Gastroesophageal sphincter (tissue), 4 donors: ENCODE results near the gene ZC3H15. TPM values are rescaled to one million over a fixed set of nuclear protein-coding genes. Genes with fewer than 3 reads are reported as not detected.

Source experiments
- ATAC-seq: fragments of 150-250 bp; one replicate; pipeline ENCODE4 v1.9.1; 2016; ENCODE audit warnings: mild to moderate bottlenecking, moderate library complexity
- H3K27ac ChIP-seq, 4 donors: fragments of 200-600 bp; sonication (generic) in 3 of 4; 1 replicate in 3 of 4; 2 replicates in 1 of 4; pipeline ENCODE4 v1.5.1; 2016 to 2019
- H3K27me3 ChIP-seq: fragments of 200-600 bp; sonication (generic); one replicate; pipeline ENCODE4 v1.5.1; 2019
- H3K36me3 ChIP-seq, 2 donors: fragments of 200-600 bp; sonication (generic); one replicate each; pipeline ENCODE4 v1.5.1; 2019; ENCODE audit warnings: control low read depth in 1 of 2
- H3K4me1 ChIP-seq, 3 donors: fragments of 200-600 bp; sonication (generic); 1 replicate in 2 of 3; 2 replicates in 1 of 3; pipeline ENCODE4 v1.5.1; 2016 to 2019; ENCODE audit warnings: control low read depth in 2 of 3
- H3K4me3 ChIP-seq, 2 donors: fragments of 200-600 bp; sonication (generic); one replicate each; pipeline ENCODE4 v1.5.1; 2019; ENCODE audit warnings: mild to moderate bottlenecking in 1 of 2, moderate library complexity in 1 of 2
- H3K9me3 ChIP-seq, 3 donors: fragments of 200-600 bp; sonication (generic); one replicate each; pipeline ENCODE4 v1.5.1; 2017 to 2019; ENCODE audit warnings: control low read depth in 2 of 3
- CTCF ChIP-seq, 4 experiments: fragments of 200-600 bp in 2 of 4; fragments of 450-650 bp in 2 of 4; sonication (generic) in 1 of 4; IDR thresholded peaks; one replicate each; pipeline ENCODE4 v1.5.1; 2017 to 2019; ENCODE audit warnings: antibody characterized with exemption in 4 of 4, mild to moderate bottlenecking in 2 of 4, moderate library complexity in 2 of 4
- EP300 ChIP-seq: sonication (generic); formaldehyde crosslinking; IDR thresholded peaks from one replicate; pipeline ENCODE4 v1.6.1; 2017; ENCODE audit warnings: antibody characterized with exemption, mild to moderate bottlenecking
- POLR2A ChIP-seq, 2 donors: fragments of 450-650 bp; IDR thresholded peaks; one replicate each; pipeline ENCODE4 v1.6.1; 2017; ENCODE audit warnings: antibody characterized with exemption in 2 of 2, mild to moderate bottlenecking in 2 of 2, moderate library complexity in 1 of 2
- POLR2AphosphoS5 ChIP-seq: sonication (generic); formaldehyde crosslinking; IDR thresholded peaks from one replicate; pipeline ENCODE4 v1.6.1; 2017; ENCODE audit warnings: antibody characterized with exemption
- WGBS, 2 donors: methylation state at CpG; one replicate each; pipeline ENCODE4 v1.1.5; 2018; ENCODE audit warnings: low coverage in 1 of 2; 5-methylcytosine and 5-hydroxymethylcytosine counted together
- total RNA-seq, 4 donors: library from RNA; depleted of rRNA; stranded (reverse); fragments of >200 nt; gene quantifications; one replicate each; pipeline ENCODE4 v1.1.0, GENCODE V29; 2016

ZC3H15 gene
- total RNA-seq, 4 donors from 2014 or later = 46.3 to 74.6 (median 67.4) TPM

DNA sequence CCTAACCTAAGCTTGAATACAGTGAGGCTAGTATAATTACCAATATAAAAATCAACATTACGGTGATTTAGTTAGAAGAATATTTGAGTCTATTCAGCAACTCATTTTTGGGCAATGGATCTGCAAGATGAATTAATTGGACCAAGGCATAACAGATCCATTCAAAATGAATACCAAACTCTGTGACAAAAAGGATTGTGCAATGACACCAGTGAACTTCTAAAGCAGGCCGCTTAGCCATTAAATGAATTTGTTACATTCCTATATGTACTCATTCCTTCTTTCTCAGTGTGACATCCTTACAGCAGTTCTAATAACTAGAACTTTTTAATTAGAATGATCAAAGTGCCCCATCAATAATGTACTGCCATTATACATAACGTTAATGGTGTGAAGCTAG, 44.3 kb downstream of the ZC3H15 start:
- WGBS, 2 donors = 83 to 87% methylated on average over 3 of the region's 3 CpGs

GRCh38 chr2:186531257-186531775, 45.3 kb downstream of the ZC3H15 start:
- ATAC-seq = no peak
- H3K4me1 ChIP-seq = no peaks in the 10 kb centered on the region
- no peak overlapping the region for H3K4me3 ChIP-seq
- TF ChIP-seq EP300 (no peak), POLR2AphosphoS5 (no peak), POLR2A (IDR thresholded peaks at IDR 0.05) (no peak), CTCF (IDR thresholded peaks at IDR 0.05) (no peak)
- H3K27ac ChIP-seq = no peak overlapping the region
- H3K27me3 ChIP-seq = no peaks in the 10 kb centered on the region
- no peaks in the 10 kb centered on the region for H3K9me3 ChIP-seq
- no peaks in the 10 kb centered on the region for H3K36me3 ChIP-seq

More for the DNA sequence above, 44.3 kb downstream of the ZC3H15 start:
- Histone ChIP-seq H3K4me1 (no peaks in the 10 kb centered on the region), H3K4me3 (no peak overlapping the region), H3K27ac (no peak overlapping the region), H3K27me3 (no peaks in the 10 kb centered on the region), H3K36me3 (no peaks in the 10 kb centered on the region), H3K9me3 (no peaks in the 10 kb centered on the region)
- TF ChIP-seq CTCF (IDR thresholded peaks at IDR 0.05) (no peak), EP300 (no peak), POLR2A (IDR thresholded peaks at IDR 0.05) (no peak), POLR2AphosphoS5 (no peak)
- ATAC-seq = no peak

DNA sequence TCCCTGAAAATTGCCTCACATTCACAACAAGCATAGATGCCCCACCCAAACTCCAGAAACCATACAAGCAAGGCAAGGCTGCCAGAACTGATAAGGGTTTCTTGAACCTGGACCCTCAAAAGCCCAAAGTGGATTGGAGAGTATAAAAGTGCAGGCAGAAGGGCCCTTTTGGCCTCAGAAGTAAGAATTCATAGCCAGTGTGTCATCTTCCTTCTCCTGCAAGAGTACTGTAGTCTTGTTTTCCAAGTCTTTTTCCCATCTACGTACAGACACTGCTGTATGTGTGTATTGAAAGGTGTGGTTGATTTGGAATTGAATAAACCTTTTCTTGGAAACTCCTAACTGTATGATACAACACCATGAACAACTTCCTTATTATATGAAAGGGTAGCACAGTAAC, 46.8 kb downstream of the ZC3H15 start:
- H3K27me3 ChIP-seq = no peaks in the 10 kb centered on the region
- TF ChIP-seq CTCF (IDR thresholded peaks at IDR 0.05) (no peak), POLR2A (IDR thresholded peaks at IDR 0.05) (no peak), POLR2AphosphoS5 (no peak), EP300 (no peak)
- H3K36me3 ChIP-seq = no peaks in the 10 kb centered on the region
- no peak for ATAC-seq
- H3K4me1 ChIP-seq = no peaks in the 10 kb centered on the region
- H3K9me3 ChIP-seq = no peaks in the 10 kb centered on the region
- no peak overlapping the region for H3K27ac ChIP-seq
- WGBS, 2 donors = 43 to 62% methylated on average over 1 of the region's 1 CpG
- H3K4me3 ChIP-seq = no peak overlapping the region

GRCh38 chr2:186533717-186534116, 47.7 kb downstream of the ZC3H15 start:
- TF ChIP-seq POLR2A (IDR thresholded peaks at IDR 0.05) (no peak), POLR2AphosphoS5 (no peak), CTCF (IDR thresholded peaks at IDR 0.05) (no peak), EP300 (no peak)
- H3K36me3 ChIP-seq = no peaks in the 10 kb centered on the region
- H3K27me3 ChIP-seq = no peaks in the 10 kb centered on the region
- H3K4me3 ChIP-seq = no peak overlapping the region
- no peaks in the 10 kb centered on the region for H3K4me1 ChIP-seq
- H3K27ac ChIP-seq = no peak overlapping the region
- H3K9me3 ChIP-seq = no peaks in the 10 kb centered on the region
- ATAC-seq = no peak

- H3K27ac ChIP-seq = no peak overlapping the region
- no peaks in the 10 kb centered on the region for H3K27me3 ChIP-seq
- H3K4me1 ChIP-seq = no peaks in the 10 kb centered on the region
- WGBS, 2 donors = 72 to 73% methylated on average over 3 of the region's 3 CpGs
- ATAC-seq = no peak
- H3K36me3 ChIP-seq = no peaks in the 10 kb centered on the region
- no peaks in the 10 kb centered on the region for H3K9me3 ChIP-seq
- H3K4me3 ChIP-seq = no peak overlapping the region
- TF ChIP-seq CTCF (IDR thresholded peaks at IDR 0.05) (no peak), EP300 (no peak), POLR2AphosphoS5 (no peak), POLR2A (IDR thresholded peaks at IDR 0.05) (no peak)
Measured at GRCh38 chr2:186534406-186534805, 48.3 kb downstream of the ZC3H15 start.
